Upper lobe of left lung (tissue), 4 donors: ENCODE measurements around the gene SDK1.

ENCODE experiments used
- CTCF ChIP-seq, 6 experiments: fragments of 450-650 bp in 4 of 6; fragments of 200-600 bp in 2 of 6; sonication (generic) in 2 of 6; IDR thresholded peaks; one replicate each; pipeline ENCODE4 v1.5.1; 2016 to 2019; ENCODE audit warnings: antibody characterized with exemption in 6 of 6
- EP300 ChIP-seq, 4 donors: sonication (generic); formaldehyde crosslinking; IDR thresholded peaks; one replicate each; pipeline ENCODE4 v1.5.1; 2017; ENCODE audit warnings: antibody characterized with exemption in 4 of 4, control low read depth in 2 of 4
- POLR2A ChIP-seq, 4 donors: fragments of 450-650 bp; IDR thresholded peaks; one replicate each; pipeline ENCODE4 v1.5.1; 2016 to 2017; ENCODE audit warnings: antibody characterized with exemption in 4 of 4, mild to moderate bottlenecking in 2 of 4

DNA sequence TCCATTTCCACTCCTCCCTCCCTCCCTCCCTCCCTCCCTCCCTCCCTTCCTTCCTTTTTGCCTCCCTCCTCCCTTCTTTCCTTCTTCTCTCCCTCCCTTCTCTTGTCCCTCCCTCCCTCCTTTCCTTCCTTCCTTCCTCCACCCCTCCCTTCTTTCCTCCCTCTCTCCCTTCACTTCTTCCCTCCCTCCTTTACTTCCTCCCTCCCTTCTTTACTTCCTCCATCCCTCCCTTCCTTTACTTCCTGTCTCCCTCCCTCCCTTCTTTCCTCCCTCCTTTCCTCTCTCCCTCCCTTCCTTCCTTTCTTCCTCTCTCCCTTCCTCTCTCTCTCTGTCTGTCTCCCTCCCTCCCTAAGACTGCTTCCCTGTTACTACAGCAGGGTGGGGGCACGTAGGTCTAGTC, 782.5 kb downstream of the SDK1 start:
- TF ChIP-seq CTCF (IDR thresholded peaks at IDR 0.05) (no peak), EP300 (IDR thresholded peaks at IDR 0.05) (no peak), POLR2A (IDR thresholded peaks at IDR 0.05) (no peak)
